Measurements from ENCODE around the gene DDX43. TPM values are rescaled to one million over a fixed set of nuclear protein-coding genes. Genes with fewer than 3 reads are reported as not detected.

DDX43 gene
- total RNA-seq, 4 donors from 2014 or later = 0.57 to 4.9 TPM; not detected in 2

- Histone ChIP-seq H3K4me3 (no peak overlapping the region), H3K27me3 (no peaks in the 10 kb centered on the region), H3K27ac (no peak overlapping the region), H3K4me1 (no peaks in the 10 kb centered on the region), H3K36me3 (no peaks in the 10 kb centered on the region), H3K9me3 (no peaks in the 10 kb centered on the region)
- DNase-seq = no peak
- no peak for TF ChIP-seq CTCF (IDR thresholded peaks at IDR 0.05)
- no peak for TF ChIP-seq POLR2A (IDR thresholded peaks at IDR 0.05)
Measured at GRCh38 chr6:73413102-73413501, 18.5 kb downstream of the DDX43 start.

GRCh38 chr6:73418081-73418741, 23.6 kb downstream of the DDX43 start:
- Histone ChIP-seq H3K27ac (no peak overlapping the region), H3K27me3 (no peaks in the 10 kb centered on the region), H3K4me3 (no peak overlapping the region), H3K9me3 (no peaks in the 10 kb centered on the region), H3K4me1 (no peaks in the 10 kb centered on the region), H3K36me3 (no peaks in the 10 kb centered on the region)
- TF ChIP-seq POLR2A (IDR thresholded peaks at IDR 0.05) (no peak), CTCF (IDR thresholded peaks at IDR 0.05) (no peak)
- no peak for DNase-seq

- no peak for DNase-seq
- Histone ChIP-seq H3K4me3 (no peak overlapping the region), H3K27me3 (no peaks in the 10 kb centered on the region), H3K4me1 (no peaks in the 10 kb centered on the region), H3K27ac (peak overlapping the region in 1 of 4 donors; percentile 58), H3K9me3 (no peaks in the 10 kb centered on the region), H3K36me3 (peaks cover 0 to 4% (median 0%) of the 10 kb centered on the region in 3 donors)
- TF ChIP-seq CTCF (IDR thresholded peaks at IDR 0.05) (no peak), POLR2A (IDR thresholded peaks at IDR 0.05) (no peak)
Measured at GRCh38 chr6:73421534-73421933, 26.9 kb downstream of the DDX43 start.

- Histone ChIP-seq H3K36me3 (peaks cover 0 to 28% (median 0%) of the 10 kb centered on the region in 3 donors), H3K27me3 (no peaks in the 10 kb centered on the region), H3K9me3 (no peaks in the 10 kb centered on the region), H3K4me1 (no peaks in the 10 kb centered on the region), H3K4me3 (no peak overlapping the region), H3K27ac (no peak overlapping the region)
- DNase-seq = no peak
- TF ChIP-seq POLR2A (IDR thresholded peaks at IDR 0.05) (no peak), CTCF (IDR thresholded peaks at IDR 0.05) (no peak)
Measured at GRCh38 chr6:73435236-73435635, 40.6 kb downstream of the DDX43 start.

- H3K27ac ChIP-seq = no peak overlapping the region
- no peaks in the 10 kb centered on the region for H3K9me3 ChIP-seq
- no peak for TF ChIP-seq POLR2A (IDR thresholded peaks at IDR 0.05)
Measured at GRCh38 chr6:73443555-73443954, 48.9 kb downstream of the DDX43 start.

GRCh38 chr6:73451223-73452106, 56.8 kb downstream of the DDX43 start:
- Histone ChIP-seq H3K27me3 (no peaks in the 10 kb centered on the region), H3K36me3 (no peaks in the 10 kb centered on the region), H3K4me3 (peak overlapping the region; percentile 62 to 81 (median 70)), H3K27ac (peak overlapping the region; percentile 76 to 87 (median 82)), H3K4me1 (peaks cover 0 to 10% (median 0%) of the 10 kb centered on the region in 4 donors), H3K9me3 (no peaks in the 10 kb centered on the region)
- TF ChIP-seq CTCF (IDR thresholded peaks at IDR 0.05) = peak in 1 of 6 experiments; percentile 2
- no peak for TF ChIP-seq POLR2A (IDR thresholded peaks at IDR 0.05)
- peak; percentile 59 to 73 (median 70) for DNase-seq

More at GRCh38 chr6:73443555-73443954, 48.9 kb downstream of the DDX43 start:
- no peaks in the 10 kb centered on the region for H3K4me1 ChIP-seq
- peaks cover 0 to 25% (median 0%) of the 10 kb centered on the region in 3 donors for H3K36me3 ChIP-seq
- no peak overlapping the region for H3K4me3 ChIP-seq
- H3K27me3 ChIP-seq = no peaks in the 10 kb centered on the region
- DNase-seq = no peak
